Measurements from ENCODE around the gene PLA2G1B. TPM values are rescaled to one million over a fixed set of nuclear protein-coding genes. Genes with fewer than 3 reads are reported as not detected.

Gene PLA2G1B
- total and polyA plus RNA-seq, 2 experiments from 2014 or later, result not detected

DNA sequence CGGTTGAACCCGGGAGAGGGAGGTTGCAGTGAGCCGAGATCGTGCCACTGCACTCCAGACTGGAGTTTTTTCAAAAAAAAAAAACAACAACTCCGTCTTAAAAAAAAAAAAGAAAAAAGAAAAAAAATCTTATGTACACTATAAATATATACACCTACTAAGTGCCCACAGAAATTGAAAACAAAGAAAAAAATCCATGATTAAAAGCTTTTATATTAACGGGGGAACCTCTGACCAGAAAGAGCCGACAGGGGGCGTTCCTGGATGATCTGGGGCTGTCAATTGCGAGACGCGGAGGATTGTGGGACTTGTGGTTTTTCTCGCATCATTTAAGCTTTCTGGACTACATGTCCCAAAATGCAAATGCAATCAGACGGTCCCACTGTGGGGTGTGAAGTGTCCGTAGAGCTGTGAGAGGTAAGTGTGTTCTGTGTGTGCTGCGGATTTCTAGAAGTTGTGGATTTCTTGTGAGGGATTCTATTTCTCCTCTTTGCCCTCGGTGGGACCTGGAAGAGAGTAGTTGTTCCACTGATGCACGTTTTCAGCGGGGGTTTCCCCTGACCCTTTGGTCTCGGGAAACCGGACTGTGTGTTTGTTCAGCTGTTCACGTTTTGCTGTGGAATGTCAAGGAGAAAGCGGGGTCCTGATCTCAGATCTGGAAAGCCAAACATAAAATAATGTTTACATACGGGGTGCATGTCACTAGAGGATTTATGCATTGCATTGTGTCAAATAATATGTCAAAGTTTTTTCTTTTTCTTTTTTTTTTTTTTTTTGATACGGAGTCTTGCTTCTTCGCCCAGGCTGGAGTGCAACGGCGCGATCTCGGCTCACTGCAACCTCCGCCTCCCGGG, 25.4 kb downstream of the PLA2G1B start, which contains the start of gene SIRT4:
Gene SIRT4 (plus strand): TSS at position 360 of the 854 bp plus-strand sequence. CDS start 1,241 bp downstream, outside the sequence.
- Histone ChIP-seq H3K27me3 (replicated peaks; ENCODE audit: insufficient read depth) (no peaks in the 10 kb centered on the region), H3K79me2 (ENCODE audit: insufficient read depth) (no peaks in the 10 kb centered on the region), H3K4me1 (ENCODE audit: insufficient read depth) (no peaks in the 10 kb centered on the region), H3K4me2 (ENCODE audit: unreplicated experiment) (peak within 1 kb of the TSS; percentile 83), H4K20me1 (ENCODE audit: insufficient read depth) (no peaks in the 10 kb centered on the region), H2AFZ (peak within 1 kb of the TSS; percentile 100), H3K9me2 (ENCODE audit: insufficient read depth) (no peaks in the 10 kb centered on the region), H3K27ac (peak within 1 kb of the TSS; percentile 48), H3K9ac (peak within 1 kb of the TSS; percentile 83), H3K36me3 (ENCODE audit: low read depth) (no peaks in the 10 kb centered on the region), H3F3A (ENCODE audit: insufficient read depth) (0 out of 2 replicates have a peak, but pooled peaks cover 5% of the 10 kb centered on the region), H3K4me3 (peak within 1 kb of the TSS; percentile 97), H3K9me3 (ENCODE audit: low read depth) (no peaks in the 10 kb centered on the region)
- DNase-seq, result peak; percentile 96
- in situ Hi-C loops (cut with MboI), result no loop called here
- TF ChIP-seq EZH2phosphoT487 (IDR thresholded peaks at IDR 0.05; ENCODE audit: insufficient read depth, low read depth) (no peak), EZH2 (IDR thresholded peaks at IDR 0.05; ENCODE audit: insufficient read depth, poor library complexity, severe bottlenecking) (no peak)
- WGBS, 2 experiments (ENCODE audit: low coverage in 1 of 2, low lambda C conversion rate in 2 of 2, missing lambda C conversion rate in 2 of 2), result 4 to 5% methylated on average over 31 of the region's 31 CpGs

GRCh38 chr12:120292661-120293531, 34.7 kb downstream of the PLA2G1B start, which contains the start of gene RNU4-1:
RNU4-1 (minus strand) TSS chr12:120293237.
- in situ Hi-C loops (cut with MboI), result no loop called here
- Histone ChIP-seq H3K27me3 (replicated peaks; ENCODE audit: insufficient read depth) (no peaks in the 10 kb centered on the region), H3K9me3 (ENCODE audit: low read depth) (no peaks in the 10 kb centered on the region), H3K4me2 (ENCODE audit: unreplicated experiment) (peak within 1 kb of the TSS; percentile 96), H3K9me2 (ENCODE audit: insufficient read depth) (no peaks in the 10 kb centered on the region), H3K9ac (peak within 1 kb of the TSS; percentile 97), H3F3A (ENCODE audit: insufficient read depth) (peaks cover 39% of the 10 kb centered on the region), H3K4me1 (ENCODE audit: insufficient read depth) (0 out of 2 replicates have a peak, but pooled peaks cover 8% of the 10 kb centered on the region), H3K4me3 (peak within 1 kb of the TSS; percentile 69), H3K27ac (peak within 1 kb of the TSS; percentile 100), H2AFZ (peak within 1 kb of the TSS; percentile 72), H3K36me3 (ENCODE audit: low read depth) (no peaks in the 10 kb centered on the region), H4K20me1 (ENCODE audit: insufficient read depth) (no peaks in the 10 kb centered on the region), H3K79me2 (ENCODE audit: insufficient read depth) (no peaks in the 10 kb centered on the region)
- peak; percentile 93 for DNase-seq
- TF ChIP-seq EZH2phosphoT487 (IDR thresholded peaks at IDR 0.05; ENCODE audit: insufficient read depth, low read depth), result no peak
- TF ChIP-seq EZH2 (IDR thresholded peaks at IDR 0.05; ENCODE audit: insufficient read depth, poor library complexity, severe bottlenecking), result no peak
- WGBS, 2 experiments (ENCODE audit: low coverage in 1 of 2, low lambda C conversion rate in 2 of 2, missing lambda C conversion rate in 2 of 2), result 1 to 3% methylated on average over 29 of the region's 29 CpGs

GRCh38 chr12:120292411-120292660, 35.2 kb downstream of the PLA2G1B start:
- peak overlapping the region; percentile 69 for H3K4me3 ChIP-seq
- no peak for TF ChIP-seq EZH2phosphoT487 (IDR thresholded peaks at IDR 0.05; ENCODE audit: insufficient read depth, low read depth)
- TF ChIP-seq EZH2 (IDR thresholded peaks at IDR 0.05; ENCODE audit: insufficient read depth, poor library complexity, severe bottlenecking), result no peak
- in situ Hi-C loops (cut with MboI), result no loop called here
- H4K20me1 ChIP-seq (ENCODE audit: insufficient read depth), result no peaks in the 10 kb centered on the region
- no peaks in the 10 kb centered on the region for H3K36me3 ChIP-seq (ENCODE audit: low read depth)
- no peaks in the 10 kb centered on the region for H3K9me2 ChIP-seq (ENCODE audit: insufficient read depth)
- no peak for DNase-seq
- H3K27ac ChIP-seq, result peak overlapping the region; percentile 100
- H2AFZ ChIP-seq, result peak overlapping the region; percentile 67
- peaks cover 39% of the 10 kb centered on the region for H3F3A ChIP-seq (ENCODE audit: insufficient read depth)
- 0 out of 2 replicates have a peak, but pooled peaks cover 8% of the 10 kb centered on the region for H3K4me1 ChIP-seq (ENCODE audit: insufficient read depth)
- peak overlapping the region; percentile 96 for H3K4me2 ChIP-seq (ENCODE audit: unreplicated experiment)
- no peaks in the 10 kb centered on the region for H3K9me3 ChIP-seq (ENCODE audit: low read depth)
- H3K79me2 ChIP-seq (ENCODE audit: insufficient read depth), result no peaks in the 10 kb centered on the region
- H3K27me3 ChIP-seq (replicated peaks; ENCODE audit: insufficient read depth), result no peaks in the 10 kb centered on the region
- H3K9ac ChIP-seq, result peak overlapping the region; percentile 97
- WGBS, 2 experiments (ENCODE audit: low coverage in 1 of 2, low lambda C conversion rate in 2 of 2, missing lambda C conversion rate in 2 of 2), result 0 to 1% methylated on average over 17 of the region's 17 CpGs

DNA sequence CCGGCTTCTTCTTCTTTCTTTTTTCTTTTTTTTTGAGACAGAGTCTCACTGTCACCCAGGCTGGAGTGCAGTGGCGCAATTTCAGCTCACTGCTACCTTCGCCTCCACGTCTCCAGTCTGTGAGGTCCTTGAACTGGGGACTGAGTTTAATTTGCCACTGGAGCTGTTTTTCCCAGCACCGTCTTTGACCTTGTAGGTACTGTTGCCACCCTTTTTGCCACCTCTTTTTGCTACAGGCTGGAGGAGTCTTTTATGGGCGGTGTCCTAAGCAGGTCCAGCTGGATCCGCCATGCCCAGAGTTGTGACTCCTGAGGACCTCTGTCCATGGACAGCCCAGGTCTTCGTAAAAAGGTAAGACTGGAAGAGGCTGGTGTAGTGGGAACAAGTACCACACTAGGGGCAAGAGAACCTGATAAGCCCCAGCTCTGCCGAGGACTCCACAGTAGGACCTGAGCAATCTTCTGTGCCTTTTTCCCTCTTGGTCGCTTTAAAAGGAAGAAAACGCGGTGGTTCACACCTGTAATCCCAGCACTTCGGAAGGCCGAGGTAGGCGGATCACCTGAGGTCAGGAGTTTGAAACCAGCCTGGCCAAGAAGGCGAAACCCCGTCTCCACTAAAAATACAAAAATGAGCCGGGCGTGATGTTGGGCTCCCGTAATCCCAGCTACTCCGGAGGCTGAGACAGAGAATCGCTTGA, 36.8 kb downstream of the PLA2G1B start:
- H3F3A ChIP-seq (ENCODE audit: insufficient read depth), result peaks cover 39% of the 10 kb centered on the region
- TF ChIP-seq EZH2phosphoT487 (IDR thresholded peaks at IDR 0.05; ENCODE audit: insufficient read depth, low read depth) (no peak), EZH2 (IDR thresholded peaks at IDR 0.05; ENCODE audit: insufficient read depth, poor library complexity, severe bottlenecking) (no peak)
- H3K36me3 ChIP-seq (ENCODE audit: low read depth), result no peaks in the 10 kb centered on the region
- H3K79me2 ChIP-seq (ENCODE audit: insufficient read depth), result no peaks in the 10 kb centered on the region
- peak overlapping the region; percentile 46 for H3K4me3 ChIP-seq
- no peak overlapping the region for H2AFZ ChIP-seq
- peak; percentile 67 for DNase-seq
- 0 out of 2 replicates have a peak, but pooled peaks cover 8% of the 10 kb centered on the region for H3K4me1 ChIP-seq (ENCODE audit: insufficient read depth)
- H3K9me3 ChIP-seq (ENCODE audit: low read depth), result no peaks in the 10 kb centered on the region
- in situ Hi-C loops (cut with MboI), result no loop called here
- peak overlapping the region; percentile 100 for H3K27ac ChIP-seq
- H3K9ac ChIP-seq, result peak overlapping the region; percentile 97
- 14 to 20% methylated on average over 22 of the region's 22 CpGs for WGBS, 2 experiments (ENCODE audit: low coverage in 1 of 2, low lambda C conversion rate in 2 of 2, missing lambda C conversion rate in 2 of 2)
- no peaks in the 10 kb centered on the region for H4K20me1 ChIP-seq (ENCODE audit: insufficient read depth)
- no peaks in the 10 kb centered on the region for H3K9me2 ChIP-seq (ENCODE audit: insufficient read depth)
- peak overlapping the region; percentile 67 for H3K4me2 ChIP-seq (ENCODE audit: unreplicated experiment)
- H3K27me3 ChIP-seq (replicated peaks; ENCODE audit: insufficient read depth), result no peaks in the 10 kb centered on the region

Measured in GM23248 (cell line).